ENCODE measurements around the gene GATAD2B. TPM values are rescaled to one million over a fixed set of nuclear protein-coding genes. Genes with fewer than 3 reads are reported as not detected.
A peak's percentile ranks its signal among the peaks of the same experiment; 100 is the strongest.

GATAD2B gene
- total RNA-seq, 1 donor = 11.6 TPM

- Histone ChIP-seq H3K79me2 (ENCODE audit: insufficient read depth, low read length) (peaks cover 23% of the 10 kb centered on the region), H4K20me1 (ENCODE audit: insufficient read depth, low read length) (no peaks in the 10 kb centered on the region), H3K27ac (ENCODE audit: low read depth, low read length) (peak within 1 kb of the TSS; percentile 93), H3K36me3 (ENCODE audit: insufficient read depth, low read length) (peaks cover 14% of the 10 kb centered on the region), H3K27me3 (ENCODE audit: insufficient read depth, low read length) (no peaks in the 10 kb centered on the region), H3K4me3 (ENCODE audit: insufficient read depth, low read length) (peak within 1 kb of the TSS; percentile 93), H2AFZ (ENCODE audit: low read length) (peak within 1 kb of the TSS; percentile 96), H3K4me1 (ENCODE audit: insufficient read depth, low read length) (peaks cover 34% of the 10 kb centered on the region), H3K4me2 (ENCODE audit: insufficient read depth, low read length) (peak within 1 kb of the TSS; percentile 95), H3K9me3 (ENCODE audit: low read depth, low read length) (no peaks in the 10 kb centered on the region)
- peak; percentile 99 for DNase-seq (ENCODE audit: insufficient read length, low spot score, missing footprints)
- no peak for TF ChIP-seq CTCF (IDR thresholded peaks at IDR 0.05; ENCODE audit: extremely low read depth, low read depth, low read length)
Measured at GRCh38 chr1:153963030-153963849, 40.5 kb upstream of the GATAD2B start, which contains the start of gene SLC39A1. Gene SLC39A1, minus strand, starts transcription at chr1:153963537. Its CDS starts 822 bp downstream, at chr1:153962715.

- DNase-seq (ENCODE audit: insufficient read length, low spot score, missing footprints) = peak; percentile 91
- Histone ChIP-seq H3K36me3 (ENCODE audit: insufficient read depth, low read length) (peaks cover 14% of the 10 kb centered on the region), H3K79me2 (ENCODE audit: insufficient read depth, low read length) (peaks cover 31% of the 10 kb centered on the region), H4K20me1 (ENCODE audit: insufficient read depth, low read length) (peaks cover 7% of the 10 kb centered on the region), H3K4me3 (ENCODE audit: insufficient read depth, low read length) (peak overlapping the region; percentile 93), H3K9me3 (ENCODE audit: low read depth, low read length) (no peaks in the 10 kb centered on the region), H3K27ac (ENCODE audit: low read depth, low read length) (peak overlapping the region; percentile 93), H3K27me3 (ENCODE audit: insufficient read depth, low read length) (no peaks in the 10 kb centered on the region), H3K4me2 (ENCODE audit: insufficient read depth, low read length) (peak overlapping the region; percentile 95), H2AFZ (ENCODE audit: low read length) (peak overlapping the region; percentile 96), H3K4me1 (ENCODE audit: insufficient read depth, low read length) (peaks cover 38% of the 10 kb centered on the region)
- TF ChIP-seq CTCF (IDR thresholded peaks at IDR 0.05; ENCODE audit: extremely low read depth, low read depth, low read length) = no peak
Measured at GRCh38 chr1:153962088-153963029, 39.6 kb upstream of the GATAD2B start.

GRCh38 chr1:153961421-153961820, 38.6 kb upstream of the GATAD2B start:
- DNase-seq (ENCODE audit: insufficient read length, low spot score, missing footprints) = peak; percentile 14
- H3K4me2 ChIP-seq (ENCODE audit: insufficient read depth, low read length) = peak overlapping the region; percentile 95
- TF ChIP-seq CTCF (IDR thresholded peaks at IDR 0.05; ENCODE audit: extremely low read depth, low read depth, low read length) = no peak
- no peaks in the 10 kb centered on the region for H3K9me3 ChIP-seq (ENCODE audit: low read depth, low read length)
- peaks cover 41% of the 10 kb centered on the region for H3K79me2 ChIP-seq (ENCODE audit: insufficient read depth, low read length)
- H2AFZ ChIP-seq (ENCODE audit: low read length) = no peak overlapping the region
- no peak overlapping the region for H3K27ac ChIP-seq (ENCODE audit: low read depth, low read length)
- no peak overlapping the region for H3K4me3 ChIP-seq (ENCODE audit: insufficient read depth, low read length)
- H3K4me1 ChIP-seq (ENCODE audit: insufficient read depth, low read length) = peaks cover 42% of the 10 kb centered on the region
- peaks cover 14% of the 10 kb centered on the region for H3K36me3 ChIP-seq (ENCODE audit: insufficient read depth, low read length)
- H3K27me3 ChIP-seq (ENCODE audit: insufficient read depth, low read length) = no peaks in the 10 kb centered on the region
- H4K20me1 ChIP-seq (ENCODE audit: insufficient read depth, low read length) = peaks cover 16% of the 10 kb centered on the region
